AG10803 (cell line): Measurements from ENCODE around the gene B4GALNT3.

Source experiments
- DNase-seq: peaks from one replicate; pipeline ENCODE4 v3.0.0; 2010; ENCODE audit warnings: low read depth
- H3K4me3 ChIP-seq: 2 replicates; pipeline ENCODE4 v1.5.1; 2011; ENCODE audit warnings: mild to moderate bottlenecking, low read length, control low read depth
- CTCF ChIP-seq: conservative IDR thresholded peaks from 2 replicates; pipeline ENCODE4 v1.5.1; 2011; ENCODE audit warnings: mild to moderate bottlenecking, low read length, control low read depth, inconsistent platforms

B4GALNT3 gene

GRCh38 chr12:520119-520518 lies 60.4 kb downstream of the B4GALNT3 start:
- DNase-seq, result no peak
- no peak overlapping the region for H3K4me3 ChIP-seq
- no peak for TF ChIP-seq CTCF

DNA sequence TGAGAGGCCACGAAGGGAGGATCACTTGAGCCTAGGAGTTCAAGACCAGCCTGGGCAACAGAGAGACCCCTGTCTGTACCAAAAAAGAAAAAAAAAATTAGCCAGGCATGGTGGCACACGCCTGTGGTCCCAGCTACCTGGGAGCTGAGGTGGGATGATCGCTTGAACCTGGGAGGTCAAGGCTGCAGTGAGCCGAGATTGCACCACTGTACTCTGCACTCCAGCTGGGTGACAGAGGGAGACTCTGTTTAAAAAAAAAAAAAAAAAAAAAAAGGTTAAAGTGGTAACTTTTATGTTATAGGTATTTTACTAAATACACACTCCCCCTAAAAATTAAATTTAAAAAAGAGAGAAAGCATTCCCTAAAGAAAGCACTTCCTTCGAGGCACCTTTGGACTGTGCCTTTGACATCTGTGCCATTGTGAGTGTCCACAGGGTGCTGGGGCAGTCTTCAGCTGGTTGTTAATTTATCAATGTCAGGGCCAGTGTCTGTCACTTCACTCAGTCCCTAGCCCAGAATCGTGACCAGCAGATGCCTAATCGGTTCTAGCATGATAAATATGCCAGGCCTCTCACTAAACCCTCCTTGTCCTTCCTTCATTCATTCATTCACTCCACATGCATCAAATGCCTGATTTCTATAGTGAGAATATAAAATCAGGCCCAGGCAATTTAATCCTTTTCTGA lies 63.1 kb downstream of the B4GALNT3 start:
- no peak overlapping the region for H3K4me3 ChIP-seq
- no peak for DNase-seq
- TF ChIP-seq CTCF, result no peak

GRCh38 chr12:524167-524951 lies 64.6 kb downstream of the B4GALNT3 start:
- no peak overlapping the region for H3K4me3 ChIP-seq
- no peak for TF ChIP-seq CTCF
- DNase-seq, result no peak

GRCh38 chr12:526089-526488 lies 66.3 kb downstream of the B4GALNT3 start:
- H3K4me3 ChIP-seq, result no peak overlapping the region
- no peak for TF ChIP-seq CTCF
- DNase-seq, result no peak

GRCh38 chr12:527241-527640 lies 67.5 kb downstream of the B4GALNT3 start:
- DNase-seq, result no peak
- no peak for TF ChIP-seq CTCF

DNA sequence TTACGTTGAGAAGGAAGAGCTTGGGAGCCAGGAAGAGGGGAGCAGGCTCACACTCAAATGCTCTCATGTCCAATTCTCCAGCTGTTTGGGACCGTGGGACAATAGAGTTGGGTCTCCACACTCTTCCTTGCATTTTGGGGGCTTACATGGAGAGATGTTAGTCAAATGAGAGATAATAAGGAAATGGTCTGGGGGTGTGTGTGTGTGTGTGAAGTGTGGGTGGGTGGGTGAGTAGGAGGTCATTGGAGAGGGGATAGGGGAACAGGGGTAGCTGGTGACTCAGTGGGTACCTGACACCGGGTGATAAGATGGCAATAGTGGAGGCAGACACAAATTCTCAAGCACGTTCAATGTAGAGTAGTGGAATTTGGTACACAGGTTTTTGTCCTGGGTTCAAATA lies 68.0 kb downstream of the B4GALNT3 start:
- TF ChIP-seq CTCF, result no peak
- no peak overlapping the region for H3K4me3 ChIP-seq
- DNase-seq, result no peak

More at GRCh38 chr12:527241-527640, 67.5 kb downstream of the B4GALNT3 start:
- H3K4me3 ChIP-seq, result no peak overlapping the region

- DNase-seq, result peak; percentile 88
- no peak for TF ChIP-seq CTCF
These were observed 70.6 kb downstream of the B4GALNT3 start for GRCh38 chr12:530308-530707.

More at GRCh38 chr12:530308-530707, 70.6 kb downstream of the B4GALNT3 start:
- no peak overlapping the region for H3K4me3 ChIP-seq
